Neural progenitor cell (in vitro differentiated cells): ENCODE results near the gene PPP1R16B. TPM values are rescaled to one million over a fixed set of nuclear protein-coding genes. Genes with fewer than 3 reads are reported as not detected.

ENCODE experiments used
- DNase-seq: peaks from one replicate; pipeline ENCODE4 v3.0.0-alpha.2; 2016; ENCODE audit warnings: low spot score
- H2AFZ ChIP-seq: fragments of 200-600 bp; sonication (generic); replicated peaks from 2 replicates; pipeline ENCODE4 v1.6.1; 2016; ENCODE audit warnings: antibody characterized with exemption
- H3F3A ChIP-seq: fragments of 200-600 bp; sonication (generic); 2 replicates; pipeline ENCODE4 v1.6.1; 2016; ENCODE audit warnings: antibody characterized with exemption, low read depth
- H3K27ac ChIP-seq: fragments of 200-600 bp; sonication (generic); 2 replicates; pipeline ENCODE4 v1.5.1; 2016; ENCODE audit warnings: mild to moderate bottlenecking
- H3K27me3 ChIP-seq: fragments of 200-600 bp; sonication (generic); 2 replicates; pipeline ENCODE4 v1.6.1; 2016; ENCODE audit warnings: mild to moderate bottlenecking, moderate library complexity
- H3K36me3 ChIP-seq: fragments of 200-600 bp; sonication (generic); 2 replicates; pipeline ENCODE4 v1.5.1; 2016
- H3K4me1 ChIP-seq: fragments of 200-600 bp; sonication (generic); 2 replicates; pipeline ENCODE4 v1.6.1; 2016; ENCODE audit warnings: mixed run types
- H3K4me2 ChIP-seq: fragments of 200-600 bp; sonication (generic); 2 replicates; pipeline ENCODE4 v1.6.1; 2016
- H3K4me3 ChIP-seq: fragments of 200-600 bp; sonication (generic); 2 replicates; pipeline ENCODE4 v1.5.1; 2016
- H3K79me2 ChIP-seq: fragments of 200-600 bp; sonication (generic); 2 replicates; pipeline ENCODE4 v1.6.1; 2016; ENCODE audit warnings: low read depth
- H3K9ac ChIP-seq: fragments of 200-600 bp; sonication (generic); 2 replicates; pipeline ENCODE4 v1.6.1; 2016
- H3K9me3 ChIP-seq: fragments of 200-600 bp; sonication (generic); 2 replicates; pipeline ENCODE4 v1.5.1; 2016; ENCODE audit warnings: low read depth
- H4K20me1 ChIP-seq: fragments of 200-600 bp; sonication (generic); 2 replicates; pipeline ENCODE4 v1.6.1; 2016; ENCODE audit warnings: low read depth
- H3K27ac Mint-ChIP-seq: 3 replicates; pipeline ENCODE4 v1.8.0; 2021; ENCODE audit warnings: mixed read lengths
- H3K27me3 Mint-ChIP-seq: 2 replicates; pipeline ENCODE4 v1.8.0; 2022; ENCODE audit warnings: low read depth, mild to moderate bottlenecking, inconsistent platforms, moderate library complexity, mixed read lengths; ENCODE audit not compliant: insufficient read depth
- H3K36me3 Mint-ChIP-seq: 3 replicates; pipeline ENCODE4 v1.8.0; 2021; ENCODE audit warnings: mixed read lengths
- H3K4me1 Mint-ChIP-seq: 3 replicates; pipeline ENCODE4 v1.8.0; 2021; ENCODE audit warnings: mixed read lengths
- H3K4me3 Mint-ChIP-seq: 3 replicates; pipeline ENCODE4 v1.8.0; 2021; ENCODE audit warnings: mild to moderate bottlenecking, moderate library complexity, mixed read lengths
- H3K9me3 Mint-ChIP-seq: 3 replicates; pipeline ENCODE4 v1.8.0; 2020; ENCODE audit warnings: mixed read lengths
- CTCF ChIP-seq: fragments of 200-600 bp; sonication (generic); IDR thresholded peaks from 2 replicates; pipeline ENCODE4 v1.5.1; 2017; ENCODE audit warnings: antibody characterized with exemption, mild to moderate bottlenecking
- EZH2 ChIP-seq: fragments of 200-600 bp; sonication (generic); IDR thresholded peaks from 2 replicates; pipeline ENCODE4 v1.6.1; 2017; ENCODE audit warnings: antibody characterized with exemption, mild to moderate bottlenecking, moderate library complexity
- EZH2phosphoT487 ChIP-seq: fragments of 200-600 bp; sonication (generic); IDR thresholded peaks from 2 replicates; pipeline ENCODE4 v1.6.1; 2017; ENCODE audit warnings: antibody characterized with exemption
- total RNA-seq: library from RNA; depleted of rRNA; stranded (reverse); fragments of >200 nt; gene quantifications from 2 replicates; pipeline ENCODE4 v1.2.3, GENCODE V29; 2015; ENCODE audit warnings: low replicate concordance

PPP1R16B gene
- total RNA-seq, 1 donor from 2014 or later: 0.95 TPM

DNA sequence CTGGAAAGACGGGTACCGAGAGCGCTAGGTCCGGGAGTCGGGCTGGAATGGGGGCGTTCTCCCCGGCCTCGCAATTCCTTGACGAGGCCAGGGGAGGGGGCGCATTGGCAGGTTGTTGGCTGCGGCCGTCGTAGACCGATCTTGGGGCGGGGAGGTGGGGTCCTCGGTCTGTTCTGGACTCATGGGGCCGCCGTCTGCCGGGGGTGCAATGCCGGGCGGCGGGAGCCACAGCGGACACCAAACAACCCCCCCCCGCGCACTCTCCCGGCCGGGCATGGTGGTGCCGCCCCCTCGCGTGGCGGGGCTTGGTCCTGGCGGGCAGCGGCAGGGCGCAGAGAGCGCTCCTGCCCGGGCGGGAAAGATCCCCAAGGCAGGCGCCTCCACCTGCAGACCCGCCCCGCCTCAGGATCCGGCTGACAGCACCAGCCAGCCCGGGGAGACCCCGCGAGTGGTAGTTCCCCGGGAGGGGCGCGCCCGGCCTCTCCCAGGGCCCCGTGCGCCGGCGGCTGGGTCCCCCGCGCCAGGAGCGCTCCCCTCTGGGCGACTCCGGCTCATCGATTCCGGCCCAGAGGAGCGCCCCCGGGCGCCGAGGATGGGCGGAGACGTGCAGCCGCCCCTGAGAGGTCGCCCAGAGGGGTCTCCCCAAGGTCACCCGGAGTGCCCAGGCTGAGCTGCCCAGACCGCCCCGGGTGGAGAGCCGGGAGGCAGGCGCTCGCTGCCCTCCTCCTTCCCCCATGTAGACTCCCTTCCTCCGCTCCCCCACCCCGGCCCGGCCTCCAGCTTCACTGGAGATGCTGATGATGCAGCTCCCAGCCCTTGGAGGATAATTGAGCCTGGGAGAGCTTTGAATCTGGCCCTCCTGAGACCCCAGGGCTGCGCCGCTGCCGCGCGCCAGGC, 709 bp downstream of the PPP1R16B start:
- DNase-seq: peak; percentile 42
- Histone ChIP-seq H3K4me3 (peak overlapping the region; percentile 83), H4K20me1 (peaks cover 33% of the 10 kb centered on the region), H2AFZ (peak overlapping the region; percentile 89), H3K9me3 (no peaks in the 10 kb centered on the region), H3K27ac (no peak overlapping the region), H3K36me3 (no peaks in the 10 kb centered on the region), H3K79me2 (no peaks in the 10 kb centered on the region), H3K27me3 (peaks cover 56% of the 10 kb centered on the region), H3K4me1 (peaks cover 28% of the 10 kb centered on the region), H3K9ac (no peak overlapping the region), H3K4me2 (peak overlapping the region; percentile 98), H3F3A (peaks cover 41% of the 10 kb centered on the region)
- Mint-ChIP-seq H3K27ac (no peak overlapping the region), H3K27me3 (peaks cover 16% of the 10 kb centered on the region), H3K4me1 (peaks cover 35% of the 10 kb centered on the region), H3K36me3 (no peaks in the 10 kb centered on the region), H3K9me3 (no peaks in the 10 kb centered on the region), H3K4me3 (peak overlapping the region; percentile 86)
- peak; percentile 18 for TF ChIP-seq EZH2phosphoT487
- TF ChIP-seq CTCF: peak; percentile 29
- TF ChIP-seq EZH2: no peak

GRCh38 chr20:38806855-38807655, 1.6 kb downstream of the PPP1R16B start:
- H3K27me3 ChIP-seq: peaks cover 65% of the 10 kb centered on the region
- Mint-ChIP-seq H3K4me1 (peaks cover 41% of the 10 kb centered on the region), H3K27me3 (peaks cover 16% of the 10 kb centered on the region), H3K4me3 (peak overlapping the region; percentile 80), H3K9me3 (peaks cover 2% of the 10 kb centered on the region), H3K36me3 (no peaks in the 10 kb centered on the region), H3K27ac (no peak overlapping the region)
- no peak for TF ChIP-seq EZH2phosphoT487
- TF ChIP-seq CTCF: no peak
- peak; percentile 50 for DNase-seq
- peak overlapping the region; percentile 83 for H3K4me3 ChIP-seq
- peaks cover 28% of the 10 kb centered on the region for H3K4me1 ChIP-seq
- no peak overlapping the region for H3K9ac ChIP-seq
- H3K27ac ChIP-seq: no peak overlapping the region
- peak overlapping the region; percentile 98 for H3K4me2 ChIP-seq
- peak overlapping the region; percentile 89 for H2AFZ ChIP-seq
- H3K9me3 ChIP-seq: no peaks in the 10 kb centered on the region
- no peaks in the 10 kb centered on the region for H3K79me2 ChIP-seq
- peaks cover 41% of the 10 kb centered on the region for H3F3A ChIP-seq
- no peaks in the 10 kb centered on the region for H3K36me3 ChIP-seq
- H4K20me1 ChIP-seq: peaks cover 33% of the 10 kb centered on the region

DNA sequence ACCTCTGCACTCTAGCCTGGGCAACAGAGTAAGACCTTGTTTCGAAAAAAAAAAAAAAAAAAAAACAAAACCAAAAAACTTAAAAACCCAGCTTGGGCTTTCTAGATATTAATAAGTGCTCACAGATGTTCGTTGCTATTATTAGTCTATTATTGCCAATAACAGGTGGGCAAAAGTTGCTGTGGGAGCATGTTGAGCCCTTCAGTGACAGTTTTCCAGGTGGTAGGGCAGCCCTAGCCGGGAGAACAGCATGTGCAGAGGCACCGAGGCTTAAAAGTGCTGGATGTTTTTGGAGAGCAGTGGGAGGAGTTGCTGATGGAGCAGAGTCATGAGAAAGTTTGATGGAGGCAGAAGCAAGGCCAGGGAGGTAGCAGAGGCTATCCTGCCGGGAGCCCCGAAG, 4.4 kb downstream of the PPP1R16B start:
- Mint-ChIP-seq H3K4me3 (no peak overlapping the region), H3K9me3 (peaks cover 2% of the 10 kb centered on the region)
- no peak overlapping the region for H3K27ac ChIP-seq

More for the DNA sequence above, 4.4 kb downstream of the PPP1R16B start:
- no peaks in the 10 kb centered on the region for H3K36me3 Mint-ChIP-seq
- H3K4me3 ChIP-seq: no peak overlapping the region
- TF ChIP-seq EZH2 (no peak), CTCF (no peak), EZH2phosphoT487 (no peak)
- no peaks in the 10 kb centered on the region for H3K79me2 ChIP-seq
- H3K4me2 ChIP-seq: no peak overlapping the region
- peaks cover 13% of the 10 kb centered on the region for H3K27me3 Mint-ChIP-seq
- H2AFZ ChIP-seq: no peak overlapping the region
- peaks cover 71% of the 10 kb centered on the region for H3K27me3 ChIP-seq
- no peak for DNase-seq
- peaks cover 31% of the 10 kb centered on the region for H4K20me1 ChIP-seq
- no peak overlapping the region for H3K27ac Mint-ChIP-seq
- no peaks in the 10 kb centered on the region for H3K9me3 ChIP-seq
- H3K9ac ChIP-seq: no peak overlapping the region
- no peaks in the 10 kb centered on the region for H3K36me3 ChIP-seq
- H3K4me1 Mint-ChIP-seq: peaks cover 27% of the 10 kb centered on the region
- peaks cover 18% of the 10 kb centered on the region for H3K4me1 ChIP-seq
- H3F3A ChIP-seq: peaks cover 24% of the 10 kb centered on the region
